ENCODE measurements around the gene ZNF76. TPM values are rescaled to one million over a fixed set of nuclear protein-coding genes. Genes with fewer than 3 reads are reported as not detected.

The ZNF76 gene
- total and polyA plus RNA-seq, 9 of the 15 experiments (the other 6 are each of a cell fraction or from before 2014, with no cell fraction given) = 1.2 to 17.8 (median 10.7) TPM

- Histone ChIP-seq H3K4me1 (replicated peaks in 1 of 2; ENCODE audit: control insufficient read depth in 2 of 2, insufficient read depth in 2 of 2, low read length in 2 of 2) (peaks cover 4 to 6% of the 10 kb centered on the region in 2 experiments; a peak in 2 of 5 replicates), H3K9ac (ENCODE audit: insufficient read depth in 1 of 2, low read depth in 2 of 2, low read length in 2 of 2) (no peak overlapping the region), H3K36me3 (ENCODE audit: control insufficient read depth, insufficient read depth, low read length) (no peaks in the 10 kb centered on the region), H3K27ac (ENCODE audit: extremely low read depth, low read depth, low read length) (no peak overlapping the region), H3K27me3 (ENCODE audit: control insufficient read depth in 2 of 2, insufficient read depth in 2 of 2, low read length in 2 of 2) (peaks cover 34 to 46% of the 10 kb centered on the region in 2 experiments), H4K20me1 (replicated peaks; ENCODE audit: control insufficient read depth, insufficient read depth, low read length) (peaks cover 12% of the 10 kb centered on the region; the same call in 1 of the 2 replicates), H3K79me2 (ENCODE audit: control insufficient read depth, insufficient read depth, low read length) (no peaks in the 10 kb centered on the region), H3K4me3 (no peak overlapping the region), H2AFZ (ENCODE audit: low read depth, low read length) (no peak overlapping the region), H3K4me2 (ENCODE audit: insufficient read depth, low read length) (no peak overlapping the region), H3K9me1 (ENCODE audit: control insufficient read depth, insufficient read depth, low read length) (no peaks in the 10 kb centered on the region), H3K9me3 (replicated peaks; ENCODE audit: control insufficient read depth, insufficient read depth, low read depth, low read length) (no peaks in the 10 kb centered on the region)
- no TSS peak for BruUV-seq (replicated peaks)
- intact Hi-C loops (cut with micrococcal nuclease) (no loop called here), in situ Hi-C loops (cut with MboI) (no loop called here)
- DNase-seq (ENCODE audit: extremely low read depth in 1 of 4, low spot score in 3 of 4) (no peak), FAIRE-seq (no peak), ATAC-seq (no peak)
- TF ChIP-seq MBD2 (IDR thresholded peaks at IDR 0.05; ENCODE audit: borderline replicate concordance, low read depth) (no peak), KAT8 (IDR thresholded peaks at IDR 0.05; ENCODE audit: low read depth) (no peak), BRCA1 (IDR thresholded peaks at IDR 0.05) (no peak), BRCA1 (CRISPR knock-in tag; IDR thresholded peaks at IDR 0.05) (no peak), CHD4 (IDR thresholded peaks at IDR 0.05; ENCODE audit: insufficient read depth, insufficient replicate concordance, low read depth, low read length, poor library complexity, severe bottlenecking) (no peak), ZNF24 (IDR thresholded peaks at IDR 0.05) (no peak), ZNF551 (CRISPR knock-in tag; IDR thresholded peaks at IDR 0.05) (no peak), POLR2A (conservative IDR thresholded peaks at IDR 0.05) (no peak), DNMT1 (IDR thresholded peaks at IDR 0.05) (no peak), RREB1 (CRISPR knock-in tag; IDR thresholded peaks at IDR 0.05) (no peak), RBM34 (IDR thresholded peaks at IDR 0.05; ENCODE audit: borderline replicate concordance, insufficient read depth, low read length) (no peak), MTA2 (IDR thresholded peaks at IDR 0.05; ENCODE audit: low read depth) (no peak), HNRNPL (IDR thresholded peaks at IDR 0.05; ENCODE audit: low read depth, low read length) (no peak), RBM15 (IDR thresholded peaks at IDR 0.05; ENCODE audit: insufficient read depth, low read length) (no peak), ZBTB7A (IDR thresholded peaks at IDR 0.05; ENCODE audit: borderline replicate concordance, control insufficient read depth, low read depth, low read length) (no peak)
- CTCF ChIA-PET (ENCODE audit: low intra/inter-chr PET ratio) = no interaction called here
- POLR2A ChIA-PET = interaction anchor here (0.6 to 1.6 kb wide), 8 partner anchors 10 to 208 kb away, joined by 3 to 7 read pairs (median 3); no protein-coding TSS in a partner anchor
- WGBS (ENCODE audit: insufficient coverage, low coverage, missing lambda C conversion rate) = 1% methylated on average over 4 of the region's 4 CpGs
Observed at GRCh38 chr6:35219683-35220326, 39.7 kb upstream of the ZNF76 start.

All from K562 (cell line).